GM12874 (cell line): ENCODE data around the gene PDE1A.

Experiments used
- TF ChIP-seq, protein P1 (sequence below): IDR thresholded peaks from 2 replicates; pipeline ENCODE4 v1.5.1; 2011; ENCODE audit warnings: low read depth, mild to moderate bottlenecking, control low read depth, low read length, moderate library complexity; ENCODE audit not compliant: insufficient read depth

The PDE1A gene

DNA sequence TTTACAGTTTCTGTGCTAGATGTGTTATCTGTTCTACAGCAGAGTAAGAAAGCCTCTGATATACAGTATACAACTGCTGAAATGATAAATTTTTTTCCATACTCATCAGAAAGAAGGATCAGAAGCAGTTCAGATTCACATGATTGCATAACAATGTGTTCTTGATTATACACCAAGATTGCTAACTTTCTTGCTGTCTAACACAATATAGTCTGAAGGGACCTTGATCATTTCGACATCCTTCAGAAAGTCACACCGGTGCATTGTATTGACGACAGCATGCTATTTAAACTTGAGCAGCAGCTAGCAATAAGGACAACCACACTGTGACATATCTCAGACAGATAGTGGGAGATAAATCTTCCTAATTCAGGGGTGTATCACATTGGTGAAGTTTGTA is 127.2 kb downstream of the PDE1A start:
- TF ChIP-seq, protein P1, sequence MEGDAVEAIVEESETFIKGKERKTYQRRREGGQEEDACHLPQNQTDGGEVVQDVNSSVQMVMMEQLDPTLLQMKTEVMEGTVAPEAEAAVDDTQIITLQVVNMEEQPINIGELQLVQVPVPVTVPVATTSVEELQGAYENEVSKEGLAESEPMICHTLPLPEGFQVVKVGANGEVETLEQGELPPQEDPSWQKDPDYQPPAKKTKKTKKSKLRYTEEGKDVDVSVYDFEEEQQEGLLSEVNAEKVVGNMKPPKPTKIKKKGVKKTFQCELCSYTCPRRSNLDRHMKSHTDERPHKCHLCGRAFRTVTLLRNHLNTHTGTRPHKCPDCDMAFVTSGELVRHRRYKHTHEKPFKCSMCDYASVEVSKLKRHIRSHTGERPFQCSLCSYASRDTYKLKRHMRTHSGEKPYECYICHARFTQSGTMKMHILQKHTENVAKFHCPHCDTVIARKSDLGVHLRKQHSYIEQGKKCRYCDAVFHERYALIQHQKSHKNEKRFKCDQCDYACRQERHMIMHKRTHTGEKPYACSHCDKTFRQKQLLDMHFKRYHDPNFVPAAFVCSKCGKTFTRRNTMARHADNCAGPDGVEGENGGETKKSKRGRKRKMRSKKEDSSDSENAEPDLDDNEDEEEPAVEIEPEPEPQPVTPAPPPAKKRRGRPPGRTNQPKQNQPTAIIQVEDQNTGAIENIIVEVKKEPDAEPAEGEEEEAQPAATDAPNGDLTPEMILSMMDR, result no peak

DNA sequence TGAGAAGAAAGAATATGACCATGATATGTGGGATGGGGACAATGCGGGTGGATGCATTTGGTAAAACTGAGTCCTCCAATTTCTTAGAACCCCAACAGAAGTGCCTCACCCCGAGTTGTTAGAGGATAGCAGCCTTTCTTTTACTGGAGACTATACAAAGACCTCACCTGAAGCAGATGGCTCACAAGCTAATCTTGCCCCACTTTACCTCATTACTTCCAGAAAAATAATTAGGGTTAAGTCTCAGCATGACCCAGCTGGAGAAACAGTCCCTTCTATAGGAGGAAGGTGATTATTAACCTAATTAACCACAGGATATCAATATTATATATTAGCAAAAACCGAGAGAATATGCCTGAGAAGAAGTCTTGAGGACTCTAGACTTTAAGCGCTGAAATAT is 128.4 kb downstream of the PDE1A start:
- TF ChIP-seq, protein P1, result no peak

DNA sequence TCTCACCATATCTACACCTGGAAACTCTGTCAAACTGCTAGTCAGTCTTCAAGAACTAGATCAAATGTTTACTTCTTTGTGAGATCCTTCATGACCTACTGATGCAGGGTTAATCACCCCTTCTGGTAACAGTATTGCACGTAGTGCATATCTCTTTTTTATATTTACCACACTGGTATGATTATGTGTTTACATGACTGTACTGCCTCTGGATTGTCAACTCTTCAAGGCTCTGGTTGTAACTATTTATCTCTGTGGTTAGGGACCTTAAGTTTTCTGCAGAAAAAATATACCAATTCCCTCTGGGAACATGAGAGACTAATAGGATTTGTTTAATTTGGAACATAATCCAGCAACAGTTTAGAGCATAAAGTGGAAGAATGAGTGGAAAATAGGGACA is 135.5 kb downstream of the PDE1A start:
- TF ChIP-seq, protein P1, result no peak

DNA sequence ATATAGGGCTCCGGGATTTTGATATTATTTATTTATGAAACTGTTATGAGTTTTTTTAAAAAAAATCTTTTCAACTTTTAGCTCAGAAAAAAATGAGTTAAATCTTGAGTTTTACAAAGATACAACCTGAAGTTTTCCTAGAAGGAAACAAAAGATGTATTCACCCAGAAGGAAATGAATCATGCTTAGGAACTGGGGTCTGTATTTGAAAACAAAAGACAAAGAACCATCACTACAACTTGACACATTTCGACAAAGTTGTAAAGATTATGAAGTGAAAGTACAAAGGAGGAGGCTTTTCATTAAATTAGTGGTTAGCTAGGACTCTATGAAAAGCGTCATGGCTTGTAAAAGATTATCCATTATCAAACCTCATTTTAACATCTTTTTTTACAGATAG is 143.3 kb downstream of the PDE1A start:
- TF ChIP-seq, protein P1, result no peak

DNA sequence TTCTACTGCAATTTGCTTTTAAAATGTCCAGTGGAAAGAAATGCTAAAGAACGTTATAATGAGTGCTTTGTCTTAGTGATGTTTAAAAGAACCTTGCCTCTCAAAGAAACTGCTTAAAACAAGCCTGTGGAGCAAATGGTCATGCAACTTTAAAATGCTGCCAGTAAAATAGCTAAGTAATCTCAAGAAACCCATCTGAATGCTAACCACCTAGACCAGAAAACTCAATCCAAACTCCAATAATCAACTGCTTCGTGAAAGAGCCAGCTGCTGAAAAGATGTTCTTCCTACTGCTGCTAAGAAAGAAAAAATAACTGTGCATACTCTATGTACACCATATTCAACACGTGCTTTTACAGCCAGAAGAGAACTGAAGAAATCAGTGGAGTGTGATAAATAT is 145.6 kb downstream of the PDE1A start:
- TF ChIP-seq, protein P1, result no peak

DNA sequence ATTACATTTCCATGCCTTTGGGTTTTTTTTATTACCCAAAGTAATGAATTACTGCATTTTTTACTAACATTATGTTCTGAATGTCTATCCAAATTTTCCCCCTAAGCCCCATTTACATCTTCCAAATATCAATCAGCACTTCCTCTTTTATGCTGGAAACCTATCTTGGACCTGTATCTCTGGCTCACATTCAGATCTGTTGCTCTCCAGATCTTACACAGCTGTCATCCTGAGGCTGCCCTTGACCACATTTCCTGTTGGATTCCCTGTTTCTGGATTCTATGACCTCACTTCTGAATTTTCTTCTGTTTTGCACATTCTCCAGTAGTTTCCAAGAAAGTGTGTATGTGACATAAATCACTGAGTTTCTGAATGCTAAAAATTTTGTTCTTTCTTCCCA is 146.7 kb downstream of the PDE1A start:
- TF ChIP-seq, protein P1, result no peak

DNA sequence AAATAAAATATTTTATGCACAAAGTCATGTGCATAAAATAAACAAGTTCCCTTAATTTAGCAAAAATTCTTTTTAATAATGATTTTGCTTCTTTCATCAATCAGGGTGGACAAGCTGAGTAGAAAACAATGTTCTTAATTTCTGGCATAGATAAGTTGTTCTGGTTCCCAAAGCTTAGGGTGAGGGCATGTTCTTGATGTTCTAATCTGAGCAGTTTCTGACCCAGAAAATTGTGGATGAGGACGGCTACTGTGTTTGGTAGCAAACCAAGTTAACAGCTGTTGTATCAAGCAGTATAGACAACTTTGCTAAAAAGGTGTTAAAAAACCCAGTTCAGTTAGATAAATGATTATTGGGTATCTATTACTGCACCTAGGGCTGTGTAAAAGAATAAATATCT is 158.9 kb downstream of the PDE1A start:
- TF ChIP-seq, protein P1, result no peak

DNA sequence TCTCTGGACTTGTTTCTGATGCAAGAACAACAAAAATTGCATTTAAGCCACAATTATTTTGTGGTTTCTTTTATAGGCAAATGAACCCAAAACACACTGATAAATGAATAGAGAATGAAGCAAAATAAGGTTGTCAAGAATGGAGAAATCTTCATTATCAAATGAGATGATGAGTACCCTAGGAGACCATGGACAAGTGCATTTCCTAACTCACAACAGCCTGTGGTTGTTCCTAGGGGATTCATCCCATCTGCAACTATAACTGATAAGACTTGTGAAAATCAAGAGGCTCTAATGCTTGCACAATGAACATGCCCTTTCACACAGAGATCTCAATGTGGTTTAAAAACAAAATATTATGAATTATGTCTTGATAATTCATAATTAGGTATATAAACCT is 159.9 kb downstream of the PDE1A start:
- TF ChIP-seq, protein P1, result no peak
